Testis (tissue), 2 donors: ENCODE data around the gene SETD2.

Experiments
- CTCF ChIP-seq, 3 experiments: fragments of 450-650 bp in 2 of 3; fragments of 200-600 bp in 1 of 3; sonication (generic) in 1 of 3; IDR thresholded peaks; one replicate each; pipeline ENCODE4 v1.5.1; 2016 to 2019; ENCODE audit warnings: antibody characterized with exemption in 3 of 3, mild to moderate bottlenecking in 2 of 3, moderate library complexity in 1 of 3
- POLR2A ChIP-seq: fragments of 450-650 bp; IDR thresholded peaks from one replicate; pipeline ENCODE4 v1.6.1; 2017; ENCODE audit warnings: antibody characterized with exemption, mild to moderate bottlenecking, moderate library complexity

- no peak for TF ChIP-seq CTCF (IDR thresholded peaks at IDR 0.05)
- TF ChIP-seq POLR2A = no peak
These were observed 162.8 kb downstream of the SETD2 start for GRCh38 chr3:47000922-47001730.
